ENCODE data around the gene HM13. TPM values are rescaled to one million over a fixed set of nuclear protein-coding genes. Genes with fewer than 3 reads are reported as not detected.

Gene HM13
- total and polyA plus RNA-seq, 2 of the 4 experiments (the other 2 are of a cell fraction), result 53.2 to 203 TPM

- H3K23ac ChIP-seq (ENCODE audit: low read depth, low read length), result no peak overlapping the region
- TF ChIP-seq CTCF (conservative IDR thresholded peaks at IDR 0.05; ENCODE audit: low read depth, low read length) (no peak), SMC3 (IDR thresholded peaks at IDR 0.05; ENCODE audit: low read depth, low read length) (no peak), RCOR1 (IDR thresholded peaks at IDR 0.05; ENCODE audit: insufficient replicate concordance, low read length) (no peak), MXI1 (IDR thresholded peaks at IDR 0.05; ENCODE audit: borderline replicate concordance, low read depth, low read length) (no peak), MAZ (IDR thresholded peaks at IDR 0.05; ENCODE audit: borderline replicate concordance, low read depth, low read length) (no peak)
- no peak overlapping the region for H2AFZ ChIP-seq (replicated peaks; ENCODE audit: low read length, poor library complexity)
- ChIA-PET POLR2A (ENCODE audit: unreplicated experiment) (no interaction called here), CTCF (no interaction called here)
- BruUV-seq (replicated peaks), result no TSS peak
- no peaks in the 10 kb centered on the region for H3K79me1 ChIP-seq (ENCODE audit: low read depth in 1 of 2, low read length in 2 of 2)
- H4K8ac ChIP-seq (ENCODE audit: low read depth in 2 of 2, low read length in 2 of 2), result no peak overlapping the region
- no peaks in the 10 kb centered on the region for H3K9me1 ChIP-seq (ENCODE audit: insufficient read depth, low read length)
- no peak overlapping the region for H3K9ac ChIP-seq (ENCODE audit: low read depth, low read length)
- in situ Hi-C loops (cut with MboI; ENCODE audit: low sequenced_read_pairs), result no loop called here
- no peak overlapping the region for H4K5ac ChIP-seq (ENCODE audit: low read depth, low read length)
- no peaks in the 10 kb centered on the region for H3K9me3 ChIP-seq (ENCODE audit: control insufficient read depth, insufficient read depth, low read length)
- WGBS, 2 experiments (ENCODE audit: extremely low coverage in 2 of 2, insufficient read length in 1 of 2), result no CpG with 5 or more reads among the region's 6 CpGs
- no peak overlapping the region for H2BK120ac ChIP-seq (ENCODE audit: low read depth, low read length)
- H3K36me3 ChIP-seq (ENCODE audit: control insufficient read depth, insufficient read depth, low read length), result no peaks in the 10 kb centered on the region
- no peak overlapping the region for H2BK15ac ChIP-seq (ENCODE audit: low read depth, low read length)
- dilution Hi-C loops (cut with HindIII; ENCODE audit: low sequenced_read_pairs, unreplicated experiment), result no loop called here
- no peak overlapping the region for H2BK5ac ChIP-seq (ENCODE audit: low read depth, low read length, poor library complexity, severe bottlenecking)
- no peak overlapping the region for H3K4me3 ChIP-seq (ENCODE audit: insufficient read depth, low read depth, low read length)
- H3K4ac ChIP-seq (ENCODE audit: low read depth, low read length), result no peak overlapping the region
- no peak overlapping the region for H3K4me2 ChIP-seq (ENCODE audit: low read depth, low read length)
- ATAC-seq (ENCODE audit: low read depth) (no peak), DNase-seq (no peak)
- H3K18ac ChIP-seq (ENCODE audit: low read depth, low read length), result no peak overlapping the region
- no peak overlapping the region for H2AK9ac ChIP-seq (replicated peaks; ENCODE audit: low read depth, low read length, poor library complexity)
- no peak overlapping the region for H3K27ac ChIP-seq (ENCODE audit: insufficient read depth, low read length)
- H3K14ac ChIP-seq (replicated peaks; ENCODE audit: low read depth, low read length), result no peak overlapping the region
- H3K56ac ChIP-seq (ENCODE audit: extremely low read depth, insufficient read depth, low read length), result no peak overlapping the region
- H2BK20ac ChIP-seq (ENCODE audit: low read depth, low read length), result no peak overlapping the region
- no peaks in the 10 kb centered on the region for H4K20me1 ChIP-seq (ENCODE audit: insufficient read depth, low read length)
- intact Hi-C loops (cut with micrococcal nuclease), result no loop called here
- no peak overlapping the region for H2AK5ac ChIP-seq (ENCODE audit: low read depth, low read length)
- no peaks in the 10 kb centered on the region for H3K4me1 ChIP-seq (ENCODE audit: control insufficient read depth, insufficient read depth, low read length)
- no peak overlapping the region for H4K91ac ChIP-seq (ENCODE audit: insufficient read depth, low read depth, low read length)
- H3K27me3 ChIP-seq (ENCODE audit: control insufficient read depth, insufficient read depth, low read length), result peaks cover 34% of the 10 kb centered on the region
These were observed 37.5 kb upstream of the HM13 start for GRCh38 chr20:31476643-31477215.

Data from IMR-90 (cell line).